Measurements from ENCODE around the gene ONECUT3.

DNA sequence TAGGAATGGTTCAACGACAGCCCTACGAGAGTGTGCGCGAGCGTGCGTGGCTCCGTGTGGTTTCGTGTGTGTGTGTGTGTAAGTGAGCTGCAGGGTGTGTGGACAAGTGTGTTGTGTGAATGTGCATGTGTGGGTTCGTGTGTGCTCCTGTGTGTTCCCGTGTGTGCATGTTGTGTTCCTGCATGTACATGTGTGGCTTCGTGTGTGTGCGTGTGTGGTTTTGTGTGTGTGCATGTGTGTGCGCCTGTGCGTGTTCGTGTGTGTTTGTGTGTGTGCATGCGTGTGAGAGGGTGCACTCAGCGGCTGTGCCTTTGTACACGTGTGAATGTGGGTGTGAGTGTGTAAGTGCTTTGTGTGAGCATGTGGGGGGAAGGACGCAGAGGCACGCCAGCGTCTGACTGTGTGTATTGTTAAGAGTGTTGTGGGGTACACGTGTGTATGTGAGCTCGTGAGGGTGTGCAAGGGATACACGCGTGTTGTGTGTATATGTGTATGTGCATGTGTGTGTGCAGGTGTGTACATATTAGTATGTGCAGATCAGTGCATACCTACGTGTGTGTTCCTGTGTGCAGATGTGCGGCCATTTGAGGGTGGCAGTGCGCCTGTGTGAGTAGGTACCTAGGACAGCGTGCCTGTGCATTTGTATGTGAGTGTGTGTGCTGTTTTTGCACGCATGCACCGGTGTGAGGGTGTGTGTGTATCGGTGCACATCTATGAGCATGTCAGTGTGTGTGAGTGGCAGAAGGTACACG, 24.3 kb upstream of the ONECUT3 start:
- TF ChIP-seq, protein P1, sequence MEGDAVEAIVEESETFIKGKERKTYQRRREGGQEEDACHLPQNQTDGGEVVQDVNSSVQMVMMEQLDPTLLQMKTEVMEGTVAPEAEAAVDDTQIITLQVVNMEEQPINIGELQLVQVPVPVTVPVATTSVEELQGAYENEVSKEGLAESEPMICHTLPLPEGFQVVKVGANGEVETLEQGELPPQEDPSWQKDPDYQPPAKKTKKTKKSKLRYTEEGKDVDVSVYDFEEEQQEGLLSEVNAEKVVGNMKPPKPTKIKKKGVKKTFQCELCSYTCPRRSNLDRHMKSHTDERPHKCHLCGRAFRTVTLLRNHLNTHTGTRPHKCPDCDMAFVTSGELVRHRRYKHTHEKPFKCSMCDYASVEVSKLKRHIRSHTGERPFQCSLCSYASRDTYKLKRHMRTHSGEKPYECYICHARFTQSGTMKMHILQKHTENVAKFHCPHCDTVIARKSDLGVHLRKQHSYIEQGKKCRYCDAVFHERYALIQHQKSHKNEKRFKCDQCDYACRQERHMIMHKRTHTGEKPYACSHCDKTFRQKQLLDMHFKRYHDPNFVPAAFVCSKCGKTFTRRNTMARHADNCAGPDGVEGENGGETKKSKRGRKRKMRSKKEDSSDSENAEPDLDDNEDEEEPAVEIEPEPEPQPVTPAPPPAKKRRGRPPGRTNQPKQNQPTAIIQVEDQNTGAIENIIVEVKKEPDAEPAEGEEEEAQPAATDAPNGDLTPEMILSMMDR (conservative IDR thresholded peaks at IDR 0.05; ENCODE audit: low read length): no peak
- no peak for TF ChIP-seq EZH2phosphoT487 (IDR thresholded peaks at IDR 0.05; ENCODE audit: borderline replicate concordance, low read depth, low read length)

Data from OCI-LY7 (cell line).